Globus pallidus (tissue), 1 donor: ENCODE results near the gene ITSN1.
"Not testable (repeated sequence)": the region's sequence is repeated elsewhere in the genome, so short reads cannot be mapped to it uniquely, and the experiment has no call there.

ENCODE experiments used
- DNase-seq: peaks from one replicate; pipeline ENCODE4 v3.0.0-alpha.2; 2015; ENCODE audit warnings: low spot score

ITSN1 gene

GRCh38 chr21:33651965-33652680, 9.8 kb downstream of the ITSN1 start:
- DNase-seq: no peak

GRCh38 chr21:33654412-33654811, 12.1 kb downstream of the ITSN1 start:
- no peak for DNase-seq

- no peak for DNase-seq
Observed at GRCh38 chr21:33655588-33656221, 13.4 kb downstream of the ITSN1 start.

GRCh38 chr21:33657124-33657820, 15.0 kb downstream of the ITSN1 start:
- peak; percentile 22 for DNase-seq

- DNase-seq: no peak
Observed at GRCh38 chr21:33658919-33659567, 16.7 kb downstream of the ITSN1 start.

- DNase-seq: no peak
Observed at GRCh38 chr21:33659568-33659949, 17.3 kb downstream of the ITSN1 start.

GRCh38 chr21:33660406-33660805, 18.1 kb downstream of the ITSN1 start:
- DNase-seq: no peak

GRCh38 chr21:33661146-33661545, 18.8 kb downstream of the ITSN1 start:
- DNase-seq: no peak

GRCh38 chr21:33662046-33662445, 19.7 kb downstream of the ITSN1 start:
- no peak for DNase-seq

- no peak for DNase-seq
Observed at GRCh38 chr21:33663241-33663640, 20.9 kb downstream of the ITSN1 start.

- no peak for DNase-seq
Observed at GRCh38 chr21:33664135-33664534, 21.8 kb downstream of the ITSN1 start.

- DNase-seq: no peak
Observed at GRCh38 chr21:33666153-33666552, 23.9 kb downstream of the ITSN1 start.

- DNase-seq: no peak
Observed at GRCh38 chr21:33667636-33668035, 25.3 kb downstream of the ITSN1 start.

- no peak for DNase-seq
Observed at GRCh38 chr21:33668180-33668579, 25.9 kb downstream of the ITSN1 start.

- no peak for DNase-seq
Observed at GRCh38 chr21:33668620-33669019, 26.3 kb downstream of the ITSN1 start.

GRCh38 chr21:33670076-33670978, 28.0 kb downstream of the ITSN1 start:
- DNase-seq: no peak

GRCh38 chr21:33673473-33673872, 31.2 kb downstream of the ITSN1 start:
- no peak for DNase-seq

GRCh38 chr21:33674226-33674625, 31.9 kb downstream of the ITSN1 start:
- peak; percentile 51 for DNase-seq

- DNase-seq: not testable (repeated sequence)
Observed at GRCh38 chr21:33676666-33677065, 34.4 kb downstream of the ITSN1 start.

- DNase-seq: no peak
Observed at GRCh38 chr21:33677450-33677849, 35.1 kb downstream of the ITSN1 start.

- no peak for DNase-seq
Observed at GRCh38 chr21:33680870-33681269, 38.6 kb downstream of the ITSN1 start.
